ENCODE results near the gene CMC2. TPM values are rescaled to one million over a fixed set of nuclear protein-coding genes. Genes with fewer than 3 reads are reported as not detected.

The CMC2 gene
- polyA plus RNA-seq, 1 donor (not counting 4 experiments of a cell fraction or from before 2014, with no cell fraction given): 91.8 TPM

GRCh38 chr16:80947708-80948625, 58.7 kb downstream of the CMC2 start:
- TF ChIP-seq EZH2 (IDR thresholded peaks at IDR 0.05; ENCODE audit: low read length): no peak
- TF ChIP-seq, protein P1, sequence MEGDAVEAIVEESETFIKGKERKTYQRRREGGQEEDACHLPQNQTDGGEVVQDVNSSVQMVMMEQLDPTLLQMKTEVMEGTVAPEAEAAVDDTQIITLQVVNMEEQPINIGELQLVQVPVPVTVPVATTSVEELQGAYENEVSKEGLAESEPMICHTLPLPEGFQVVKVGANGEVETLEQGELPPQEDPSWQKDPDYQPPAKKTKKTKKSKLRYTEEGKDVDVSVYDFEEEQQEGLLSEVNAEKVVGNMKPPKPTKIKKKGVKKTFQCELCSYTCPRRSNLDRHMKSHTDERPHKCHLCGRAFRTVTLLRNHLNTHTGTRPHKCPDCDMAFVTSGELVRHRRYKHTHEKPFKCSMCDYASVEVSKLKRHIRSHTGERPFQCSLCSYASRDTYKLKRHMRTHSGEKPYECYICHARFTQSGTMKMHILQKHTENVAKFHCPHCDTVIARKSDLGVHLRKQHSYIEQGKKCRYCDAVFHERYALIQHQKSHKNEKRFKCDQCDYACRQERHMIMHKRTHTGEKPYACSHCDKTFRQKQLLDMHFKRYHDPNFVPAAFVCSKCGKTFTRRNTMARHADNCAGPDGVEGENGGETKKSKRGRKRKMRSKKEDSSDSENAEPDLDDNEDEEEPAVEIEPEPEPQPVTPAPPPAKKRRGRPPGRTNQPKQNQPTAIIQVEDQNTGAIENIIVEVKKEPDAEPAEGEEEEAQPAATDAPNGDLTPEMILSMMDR (optimal IDR thresholded peaks at IDR 0.05 in 1 of 3, IDR thresholded peaks at IDR 0.05 in 1 of 3, conservative IDR thresholded peaks at IDR 0.05 in 1 of 3; ENCODE audit: extremely low read depth in 1 of 3, insufficient read depth in 2 of 3, low read length in 3 of 3): no peak
- H2AFZ ChIP-seq (ENCODE audit: control insufficient read depth, low read length): no peak overlapping the region
- no peaks in the 10 kb centered on the region for H3K79me2 ChIP-seq (ENCODE audit: control insufficient read depth, insufficient read depth, low read length)
- no peaks in the 10 kb centered on the region for H4K20me1 ChIP-seq (ENCODE audit: control insufficient read depth, extremely low read depth, insufficient read depth, low read length)
- no peaks in the 10 kb centered on the region for H3K36me3 ChIP-seq (ENCODE audit: control insufficient read depth in 2 of 2, extremely low read depth in 1 of 2, insufficient read depth in 2 of 2, low read length in 2 of 2)
- H3K27me3 ChIP-seq (ENCODE audit: control insufficient read depth, extremely low read depth, insufficient read depth, low read length): no peaks in the 10 kb centered on the region
- no peak overlapping the region for H3K4me3 ChIP-seq (ENCODE audit: control insufficient read depth in 2 of 3, extremely low read depth in 1 of 3, insufficient read depth in 2 of 3, low read depth in 1 of 3, low read length in 3 of 3)
- H3K9me1 ChIP-seq (ENCODE audit: control insufficient read depth, extremely low read depth, insufficient read depth, low read length): no peaks in the 10 kb centered on the region
- DNase-seq (ENCODE audit: low read depth, low spot score) (no peak), FAIRE-seq (no peak)
- H3K4me1 ChIP-seq (ENCODE audit: control insufficient read depth, extremely low read depth, insufficient read depth, low read length): no peaks in the 10 kb centered on the region
- dilution Hi-C loops (cut with MboI; ENCODE audit: extremely low pct_ligation_motif_present, low sequenced_read_pairs): no loop called here
- no peak overlapping the region for H3K27ac ChIP-seq (ENCODE audit: control insufficient read depth, insufficient read depth, low read length)
- H3K9ac ChIP-seq (ENCODE audit: control insufficient read depth, extremely low read depth, insufficient read depth, low read length): no peak overlapping the region
- no peak overlapping the region for H3K4me2 ChIP-seq (ENCODE audit: control insufficient read depth, extremely low read depth, insufficient read depth, low read depth, low read length)
- no peaks in the 10 kb centered on the region for H3K9me3 ChIP-seq (ENCODE audit: control insufficient read depth, low read depth, low read length)

DNA sequence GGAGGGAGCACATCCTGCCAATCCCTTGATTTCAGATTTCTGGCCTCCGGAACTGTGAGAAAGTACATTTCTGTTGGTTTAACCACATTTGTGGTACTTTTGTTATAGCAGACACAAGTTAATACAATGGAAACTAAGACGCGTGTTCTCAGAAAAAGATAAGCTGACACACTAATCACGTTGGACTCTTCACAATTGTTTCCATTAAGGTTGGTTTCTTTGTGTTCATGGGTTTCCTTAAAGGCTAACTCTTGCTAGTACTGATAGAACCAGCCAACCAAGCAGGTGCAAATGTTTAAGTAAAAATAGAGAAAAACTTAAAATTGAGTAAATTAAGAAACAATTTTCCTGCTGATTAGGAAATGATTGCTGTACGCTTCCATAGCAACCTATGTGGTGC, 59.4 kb downstream of the CMC2 start:
- Histone ChIP-seq H3K9me3 (ENCODE audit: control insufficient read depth, low read depth, low read length) (no peaks in the 10 kb centered on the region), H4K20me1 (ENCODE audit: control insufficient read depth, extremely low read depth, insufficient read depth, low read length) (no peaks in the 10 kb centered on the region), H3K27me3 (ENCODE audit: control insufficient read depth, extremely low read depth, insufficient read depth, low read length) (no peaks in the 10 kb centered on the region), H3K36me3 (ENCODE audit: control insufficient read depth in 2 of 2, extremely low read depth in 1 of 2, insufficient read depth in 2 of 2, low read length in 2 of 2) (no peaks in the 10 kb centered on the region), H3K4me2 (ENCODE audit: control insufficient read depth, extremely low read depth, insufficient read depth, low read depth, low read length) (no peak overlapping the region), H2AFZ (ENCODE audit: control insufficient read depth, low read length) (no peak overlapping the region), H3K9ac (ENCODE audit: control insufficient read depth, extremely low read depth, insufficient read depth, low read length) (no peak overlapping the region), H3K9me1 (ENCODE audit: control insufficient read depth, extremely low read depth, insufficient read depth, low read length) (no peaks in the 10 kb centered on the region), H3K4me1 (ENCODE audit: control insufficient read depth, extremely low read depth, insufficient read depth, low read length) (no peaks in the 10 kb centered on the region), H3K27ac (ENCODE audit: control insufficient read depth, insufficient read depth, low read length) (no peak overlapping the region), H3K79me2 (ENCODE audit: control insufficient read depth, insufficient read depth, low read length) (no peaks in the 10 kb centered on the region), H3K4me3 (ENCODE audit: control insufficient read depth in 2 of 3, extremely low read depth in 1 of 3, insufficient read depth in 2 of 3, low read depth in 1 of 3, low read length in 3 of 3) (no peak overlapping the region)
- no peak for DNase-seq (ENCODE audit: low read depth, low spot score)
- dilution Hi-C loops (cut with MboI; ENCODE audit: extremely low pct_ligation_motif_present, low sequenced_read_pairs): no loop called here
- TF ChIP-seq, protein P1 (optimal IDR thresholded peaks at IDR 0.05 in 1 of 3, IDR thresholded peaks at IDR 0.05 in 1 of 3, conservative IDR thresholded peaks at IDR 0.05 in 1 of 3; ENCODE audit: extremely low read depth in 1 of 3, insufficient read depth in 2 of 3, low read length in 3 of 3): no peak
- TF ChIP-seq EZH2 (IDR thresholded peaks at IDR 0.05; ENCODE audit: low read length): no peak
- FAIRE-seq: no peak
